ENCODE data around the gene TCP11.

DNA sequence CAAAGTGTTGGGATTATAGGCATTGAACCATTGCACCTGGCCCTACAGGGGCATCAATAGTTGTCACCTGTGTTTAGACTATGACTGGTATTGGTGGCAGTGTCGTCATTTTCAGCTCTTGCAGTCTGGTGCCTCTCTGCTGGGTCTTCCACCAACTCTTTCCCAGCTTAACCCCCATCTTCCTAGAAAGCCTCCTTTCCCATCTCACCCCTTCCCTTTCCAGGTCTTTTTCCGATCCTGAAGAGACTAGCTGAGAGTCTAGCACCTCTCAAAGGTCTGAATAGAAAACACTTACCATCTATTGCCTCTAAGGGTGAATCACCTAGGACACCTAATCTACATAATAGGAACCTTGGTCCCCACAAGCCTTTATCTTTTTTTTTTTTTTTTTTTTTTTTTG is 71.0 kb downstream of the TCP11 start:
- TF ChIP-seq, protein P1, sequence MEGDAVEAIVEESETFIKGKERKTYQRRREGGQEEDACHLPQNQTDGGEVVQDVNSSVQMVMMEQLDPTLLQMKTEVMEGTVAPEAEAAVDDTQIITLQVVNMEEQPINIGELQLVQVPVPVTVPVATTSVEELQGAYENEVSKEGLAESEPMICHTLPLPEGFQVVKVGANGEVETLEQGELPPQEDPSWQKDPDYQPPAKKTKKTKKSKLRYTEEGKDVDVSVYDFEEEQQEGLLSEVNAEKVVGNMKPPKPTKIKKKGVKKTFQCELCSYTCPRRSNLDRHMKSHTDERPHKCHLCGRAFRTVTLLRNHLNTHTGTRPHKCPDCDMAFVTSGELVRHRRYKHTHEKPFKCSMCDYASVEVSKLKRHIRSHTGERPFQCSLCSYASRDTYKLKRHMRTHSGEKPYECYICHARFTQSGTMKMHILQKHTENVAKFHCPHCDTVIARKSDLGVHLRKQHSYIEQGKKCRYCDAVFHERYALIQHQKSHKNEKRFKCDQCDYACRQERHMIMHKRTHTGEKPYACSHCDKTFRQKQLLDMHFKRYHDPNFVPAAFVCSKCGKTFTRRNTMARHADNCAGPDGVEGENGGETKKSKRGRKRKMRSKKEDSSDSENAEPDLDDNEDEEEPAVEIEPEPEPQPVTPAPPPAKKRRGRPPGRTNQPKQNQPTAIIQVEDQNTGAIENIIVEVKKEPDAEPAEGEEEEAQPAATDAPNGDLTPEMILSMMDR (IDR thresholded peaks at IDR 0.05), result no peak
- no peak for TF ChIP-seq ELF1 (IDR thresholded peaks at IDR 0.05)
- no peak for TF ChIP-seq YY1 (IDR thresholded peaks at IDR 0.05; ENCODE audit: low read depth)
- no peak for TF ChIP-seq POLR2AphosphoS5 (IDR thresholded peaks at IDR 0.05; ENCODE audit: low read depth, low read length)
- no peak for TF ChIP-seq EZH2phosphoT487 (IDR thresholded peaks at IDR 0.05; ENCODE audit: borderline replicate concordance, low read depth)
- no peak for TF ChIP-seq TAF1 (IDR thresholded peaks at IDR 0.05; ENCODE audit: borderline replicate concordance, low read depth, low read length)
- TF ChIP-seq MXI1 (IDR thresholded peaks at IDR 0.05; ENCODE audit: low read depth, low read length), result no peak
- TF ChIP-seq FOXM1 (IDR thresholded peaks at IDR 0.05; ENCODE audit: low read depth), result no peak
- no peak for TF ChIP-seq EP300 (IDR thresholded peaks at IDR 0.05; ENCODE audit: borderline replicate concordance in 1 of 2, low read depth in 1 of 2, low read length in 1 of 2)
- TF ChIP-seq, protein P2, sequence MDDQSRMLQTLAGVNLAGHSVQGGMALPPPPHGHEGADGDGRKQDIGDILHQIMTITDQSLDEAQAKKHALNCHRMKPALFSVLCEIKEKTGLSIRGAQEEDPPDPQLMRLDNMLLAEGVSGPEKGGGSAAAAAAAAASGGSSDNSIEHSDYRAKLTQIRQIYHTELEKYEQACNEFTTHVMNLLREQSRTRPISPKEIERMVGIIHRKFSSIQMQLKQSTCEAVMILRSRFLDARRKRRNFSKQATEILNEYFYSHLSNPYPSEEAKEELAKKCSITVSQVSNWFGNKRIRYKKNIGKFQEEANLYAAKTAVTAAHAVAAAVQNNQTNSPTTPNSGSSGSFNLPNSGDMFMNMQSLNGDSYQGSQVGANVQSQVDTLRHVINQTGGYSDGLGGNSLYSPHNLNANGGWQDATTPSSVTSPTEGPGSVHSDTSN (IDR thresholded peaks at IDR 0.05), result no peak
- TF ChIP-seq, protein P3, sequence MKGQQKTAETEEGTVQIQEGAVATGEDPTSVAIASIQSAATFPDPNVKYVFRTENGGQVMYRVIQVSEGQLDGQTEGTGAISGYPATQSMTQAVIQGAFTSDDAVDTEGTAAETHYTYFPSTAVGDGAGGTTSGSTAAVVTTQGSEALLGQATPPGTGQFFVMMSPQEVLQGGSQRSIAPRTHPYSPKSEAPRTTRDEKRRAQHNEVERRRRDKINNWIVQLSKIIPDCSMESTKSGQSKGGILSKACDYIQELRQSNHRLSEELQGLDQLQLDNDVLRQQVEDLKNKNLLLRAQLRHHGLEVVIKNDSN (IDR thresholded peaks at IDR 0.05; ENCODE audit: borderline replicate concordance, low read depth), result no peak
- TF ChIP-seq, protein P4, sequence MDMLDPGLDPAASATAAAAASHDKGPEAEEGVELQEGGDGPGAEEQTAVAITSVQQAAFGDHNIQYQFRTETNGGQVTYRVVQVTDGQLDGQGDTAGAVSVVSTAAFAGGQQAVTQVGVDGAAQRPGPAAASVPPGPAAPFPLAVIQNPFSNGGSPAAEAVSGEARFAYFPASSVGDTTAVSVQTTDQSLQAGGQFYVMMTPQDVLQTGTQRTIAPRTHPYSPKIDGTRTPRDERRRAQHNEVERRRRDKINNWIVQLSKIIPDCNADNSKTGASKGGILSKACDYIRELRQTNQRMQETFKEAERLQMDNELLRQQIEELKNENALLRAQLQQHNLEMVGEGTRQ (IDR thresholded peaks at IDR 0.05; ENCODE audit: borderline replicate concordance, low read depth, low read length), result no peak
- TF ChIP-seq, protein P5, sequence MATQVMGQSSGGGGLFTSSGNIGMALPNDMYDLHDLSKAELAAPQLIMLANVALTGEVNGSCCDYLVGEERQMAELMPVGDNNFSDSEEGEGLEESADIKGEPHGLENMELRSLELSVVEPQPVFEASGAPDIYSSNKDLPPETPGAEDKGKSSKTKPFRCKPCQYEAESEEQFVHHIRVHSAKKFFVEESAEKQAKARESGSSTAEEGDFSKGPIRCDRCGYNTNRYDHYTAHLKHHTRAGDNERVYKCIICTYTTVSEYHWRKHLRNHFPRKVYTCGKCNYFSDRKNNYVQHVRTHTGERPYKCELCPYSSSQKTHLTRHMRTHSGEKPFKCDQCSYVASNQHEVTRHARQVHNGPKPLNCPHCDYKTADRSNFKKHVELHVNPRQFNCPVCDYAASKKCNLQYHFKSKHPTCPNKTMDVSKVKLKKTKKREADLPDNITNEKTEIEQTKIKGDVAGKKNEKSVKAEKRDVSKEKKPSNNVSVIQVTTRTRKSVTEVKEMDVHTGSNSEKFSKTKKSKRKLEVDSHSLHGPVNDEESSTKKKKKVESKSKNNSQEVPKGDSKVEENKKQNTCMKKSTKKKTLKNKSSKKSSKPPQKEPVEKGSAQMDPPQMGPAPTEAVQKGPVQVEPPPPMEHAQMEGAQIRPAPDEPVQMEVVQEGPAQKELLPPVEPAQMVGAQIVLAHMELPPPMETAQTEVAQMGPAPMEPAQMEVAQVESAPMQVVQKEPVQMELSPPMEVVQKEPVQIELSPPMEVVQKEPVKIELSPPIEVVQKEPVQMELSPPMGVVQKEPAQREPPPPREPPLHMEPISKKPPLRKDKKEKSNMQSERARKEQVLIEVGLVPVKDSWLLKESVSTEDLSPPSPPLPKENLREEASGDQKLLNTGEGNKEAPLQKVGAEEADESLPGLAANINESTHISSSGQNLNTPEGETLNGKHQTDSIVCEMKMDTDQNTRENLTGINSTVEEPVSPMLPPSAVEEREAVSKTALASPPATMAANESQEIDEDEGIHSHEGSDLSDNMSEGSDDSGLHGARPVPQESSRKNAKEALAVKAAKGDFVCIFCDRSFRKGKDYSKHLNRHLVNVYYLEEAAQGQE (IDR thresholded peaks at IDR 0.05; ENCODE audit: low read depth, low read length), result no peak

Measured in SK-N-SH (cell line).